Measurements from ENCODE around the gene TTLL11. TPM values are rescaled to one million over a fixed set of nuclear protein-coding genes. Genes with fewer than 3 reads are reported as not detected.

TTLL11 gene
- total RNA-seq, 2 donors from 2014 or later: 11.7 to 11.9 TPM

DNA sequence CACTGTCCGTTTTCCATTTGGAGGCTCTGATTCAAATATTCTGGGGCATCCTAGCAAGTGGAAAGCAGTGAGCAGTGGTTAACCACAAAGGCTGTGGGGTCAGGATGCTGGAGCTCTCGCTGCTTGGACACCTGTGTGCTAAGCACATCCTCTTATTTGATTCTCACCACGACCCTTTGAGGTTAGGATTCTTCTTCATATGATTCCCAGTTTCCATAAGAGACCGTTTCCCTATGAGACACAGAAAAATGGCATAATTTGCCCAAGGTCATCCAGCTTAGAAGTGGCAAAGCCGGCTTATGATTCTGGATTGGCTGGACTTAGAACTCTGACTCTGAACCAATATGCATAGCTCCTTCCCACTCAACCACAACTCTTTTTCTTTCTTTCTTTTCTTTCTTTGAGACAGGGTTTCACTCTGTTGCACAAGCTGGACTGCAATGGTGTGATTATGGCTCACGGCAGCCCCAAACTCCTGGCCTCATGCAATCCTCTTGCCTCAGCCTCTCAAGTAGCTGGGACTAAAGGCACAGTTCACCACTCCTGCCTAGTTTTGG lies 207.7 kb downstream of the TTLL11 start:
- Histone ChIP-seq H3K4me1 (replicated peaks) (no peaks in the 10 kb centered on the region), H3K27ac (no peak overlapping the region), H3K9me3 (no peaks in the 10 kb centered on the region), H3K27me3 (replicated peaks; ENCODE audit: insufficient read depth) (no peaks in the 10 kb centered on the region), H3K36me3 (no peaks in the 10 kb centered on the region), H3K4me3 (no peak overlapping the region)
- TF ChIP-seq, protein P1, sequence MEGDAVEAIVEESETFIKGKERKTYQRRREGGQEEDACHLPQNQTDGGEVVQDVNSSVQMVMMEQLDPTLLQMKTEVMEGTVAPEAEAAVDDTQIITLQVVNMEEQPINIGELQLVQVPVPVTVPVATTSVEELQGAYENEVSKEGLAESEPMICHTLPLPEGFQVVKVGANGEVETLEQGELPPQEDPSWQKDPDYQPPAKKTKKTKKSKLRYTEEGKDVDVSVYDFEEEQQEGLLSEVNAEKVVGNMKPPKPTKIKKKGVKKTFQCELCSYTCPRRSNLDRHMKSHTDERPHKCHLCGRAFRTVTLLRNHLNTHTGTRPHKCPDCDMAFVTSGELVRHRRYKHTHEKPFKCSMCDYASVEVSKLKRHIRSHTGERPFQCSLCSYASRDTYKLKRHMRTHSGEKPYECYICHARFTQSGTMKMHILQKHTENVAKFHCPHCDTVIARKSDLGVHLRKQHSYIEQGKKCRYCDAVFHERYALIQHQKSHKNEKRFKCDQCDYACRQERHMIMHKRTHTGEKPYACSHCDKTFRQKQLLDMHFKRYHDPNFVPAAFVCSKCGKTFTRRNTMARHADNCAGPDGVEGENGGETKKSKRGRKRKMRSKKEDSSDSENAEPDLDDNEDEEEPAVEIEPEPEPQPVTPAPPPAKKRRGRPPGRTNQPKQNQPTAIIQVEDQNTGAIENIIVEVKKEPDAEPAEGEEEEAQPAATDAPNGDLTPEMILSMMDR (IDR thresholded peaks at IDR 0.05): no peak
- TF ChIP-seq POLR2A (IDR thresholded peaks at IDR 0.05) (no peak), POLR2AphosphoS5 (IDR thresholded peaks at IDR 0.05) (no peak)
- intact Hi-C loops (cut with DNase I): no loop called here
- WGBS: 91% methylated on average over 6 of the region's 6 CpGs
- DNase-seq (ENCODE audit: low spot score): no peak

DNA sequence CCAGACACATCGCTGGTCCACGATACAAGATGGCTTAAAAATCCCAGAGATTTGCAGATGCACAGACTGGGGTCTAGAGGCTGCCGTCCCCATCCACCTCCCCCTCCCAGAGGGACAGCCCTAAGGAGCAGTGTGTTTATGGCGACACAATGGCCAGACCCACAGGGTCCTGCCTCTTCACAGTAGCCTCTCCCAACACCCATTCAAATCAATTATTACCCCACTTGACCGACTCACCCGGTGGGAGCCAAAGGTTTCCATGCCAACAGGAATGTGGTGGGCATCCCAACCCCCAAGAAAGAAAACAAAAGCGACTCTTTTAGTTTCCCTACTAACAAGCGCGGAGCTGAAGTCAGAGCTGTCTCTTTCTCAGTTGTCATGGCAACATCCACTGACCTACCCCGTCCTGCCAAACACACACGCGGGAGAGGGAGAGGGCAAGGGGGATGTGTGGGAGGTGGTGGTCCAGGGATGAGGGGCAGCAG lies 209.0 kb downstream of the TTLL11 start:
- Histone ChIP-seq H3K27me3 (replicated peaks; ENCODE audit: insufficient read depth) (no peaks in the 10 kb centered on the region), H3K4me1 (replicated peaks) (no peaks in the 10 kb centered on the region), H3K27ac (no peak overlapping the region), H3K4me3 (no peak overlapping the region), H3K36me3 (no peaks in the 10 kb centered on the region), H3K9me3 (no peaks in the 10 kb centered on the region)
- intact Hi-C loops (cut with DNase I): no loop called here
- DNase-seq (ENCODE audit: low spot score): no peak
- TF ChIP-seq POLR2A (IDR thresholded peaks at IDR 0.05): no peak
- no peak for TF ChIP-seq POLR2AphosphoS5 (IDR thresholded peaks at IDR 0.05)
- TF ChIP-seq, protein P1 (IDR thresholded peaks at IDR 0.05): no peak
- 56% methylated on average over 12 of the region's 12 CpGs for WGBS

DNA sequence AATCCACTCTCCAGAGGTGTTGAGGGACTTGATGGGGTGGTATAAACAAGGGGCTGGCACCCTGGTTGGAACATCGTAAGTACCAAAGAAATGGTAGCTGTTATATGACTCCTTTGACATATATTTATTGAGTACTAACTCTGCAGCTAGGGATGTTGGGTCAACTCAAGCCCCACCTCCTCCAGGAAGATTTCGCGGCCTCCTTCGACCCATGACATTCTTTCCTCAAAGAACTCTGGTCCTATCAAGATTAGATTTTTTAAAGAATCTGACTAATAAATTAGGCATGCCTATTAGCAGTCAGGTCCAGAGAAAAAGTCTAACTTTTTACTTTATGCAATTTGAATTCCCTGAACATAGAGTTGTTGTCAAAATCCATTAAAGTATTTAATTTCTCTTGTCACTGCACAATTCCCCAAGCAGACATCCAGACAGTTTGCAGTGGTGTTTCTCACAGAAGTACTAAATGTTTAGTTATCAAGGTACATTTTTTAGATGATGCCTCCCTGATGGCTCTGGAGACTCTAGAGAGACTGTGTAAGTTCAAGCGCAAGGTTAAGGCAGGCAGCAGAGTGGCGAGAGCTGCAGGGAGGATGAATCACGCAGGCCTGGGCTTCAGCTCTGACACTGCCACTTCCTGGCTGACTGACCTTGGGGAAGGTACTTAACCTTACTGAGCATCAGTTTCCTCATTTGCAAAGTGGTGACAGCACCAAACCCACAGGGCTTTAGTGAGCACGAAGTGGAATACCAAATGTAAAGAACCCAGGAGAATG lies 209.6 kb downstream of the TTLL11 start:
- no peaks in the 10 kb centered on the region for H3K27me3 ChIP-seq (replicated peaks; ENCODE audit: insufficient read depth)
- TF ChIP-seq POLR2AphosphoS5 (IDR thresholded peaks at IDR 0.05): no peak
- TF ChIP-seq, protein P1 (IDR thresholded peaks at IDR 0.05): no peak
- no peaks in the 10 kb centered on the region for H3K4me1 ChIP-seq (replicated peaks)
- DNase-seq (ENCODE audit: low spot score): no peak
- WGBS: 86% methylated on average over 8 of the region's 8 CpGs
- intact Hi-C loops (cut with DNase I): no loop called here
- H3K4me3 ChIP-seq: no peak overlapping the region
- H3K9me3 ChIP-seq: no peaks in the 10 kb centered on the region
- H3K27ac ChIP-seq: no peak overlapping the region
- no peaks in the 10 kb centered on the region for H3K36me3 ChIP-seq

DNA sequence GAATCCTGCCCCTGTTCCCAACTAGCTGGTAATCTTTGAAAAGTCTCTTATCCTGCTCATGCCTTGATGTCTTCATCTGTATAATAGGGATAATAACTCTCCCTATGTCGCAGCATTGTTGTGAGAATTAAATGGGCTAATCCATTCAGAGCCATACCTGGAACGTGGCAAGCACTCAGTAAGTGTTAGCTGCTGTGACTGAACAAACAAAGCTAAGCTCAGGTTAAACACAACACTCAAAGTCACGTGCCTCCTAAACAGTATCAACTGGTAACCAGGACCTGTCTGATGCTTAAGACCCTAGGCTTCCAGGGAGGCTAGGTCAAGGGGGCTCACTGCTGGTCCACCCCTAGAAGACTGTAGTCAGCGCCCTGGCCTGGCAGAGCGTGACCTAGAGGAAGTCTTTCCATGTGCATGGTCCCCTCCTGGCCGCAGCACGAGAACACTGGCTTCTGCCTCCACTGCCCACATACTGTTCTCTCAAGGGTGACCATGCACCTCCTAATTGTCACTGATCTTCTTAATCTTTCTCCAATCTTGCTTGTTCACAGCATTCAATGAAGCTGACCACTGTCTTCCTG lies 211.1 kb downstream of the TTLL11 start:
- Histone ChIP-seq H3K4me3 (no peak overlapping the region), H3K36me3 (no peaks in the 10 kb centered on the region), H3K27me3 (replicated peaks; ENCODE audit: insufficient read depth) (no peaks in the 10 kb centered on the region), H3K9me3 (no peaks in the 10 kb centered on the region), H3K4me1 (replicated peaks) (no peaks in the 10 kb centered on the region), H3K27ac (no peak overlapping the region)
- no peak for DNase-seq (ENCODE audit: low spot score)
- intact Hi-C loops (cut with DNase I): no loop called here
- TF ChIP-seq POLR2AphosphoS5 (IDR thresholded peaks at IDR 0.05) (no peak), POLR2A (IDR thresholded peaks at IDR 0.05) (no peak)
- TF ChIP-seq, protein P1 (IDR thresholded peaks at IDR 0.05): no peak
- 89% methylated on average over 7 of the region's 7 CpGs for WGBS

Data from prostate gland (tissue), 2 donors.